GM18873 (cell line): ENCODE results near the gene C20orf173.
A peak's percentile ranks its signal among the peaks of the same experiment; 100 is the strongest.

Experiments used
- ATAC-seq: cut with Tn5 transposase; IDR thresholded peaks from one replicate; pipeline ENCODE4 v1.9.1; 2021; ENCODE audit warnings: mild to moderate bottlenecking, moderate library complexity, moderate number of reproducible peaks; ENCODE audit not compliant: unreplicated experiment, low FRiP score

C20orf173 gene

GRCh38 chr20:35508493-35509218 is 20.8 kb downstream of the C20orf173 start:
- no peak for ATAC-seq

GRCh38 chr20:35506872-35507638 is 22.4 kb downstream of the C20orf173 start:
- ATAC-seq: no peak

GRCh38 chr20:35506179-35506578 is 23.3 kb downstream of the C20orf173 start:
- no peak for ATAC-seq

- ATAC-seq: no peak
Observed at GRCh38 chr20:35504751-35505150, 24.7 kb downstream of the C20orf173 start.

GRCh38 chr20:35503841-35504561 is 25.5 kb downstream of the C20orf173 start:
- ATAC-seq: no peak

- no peak for ATAC-seq
Observed at GRCh38 chr20:35503281-35503680, 26.2 kb downstream of the C20orf173 start.

- no peak for ATAC-seq
Observed at GRCh38 chr20:35502352-35502751, 27.1 kb downstream of the C20orf173 start.

GRCh38 chr20:35499271-35499670 is 30.2 kb downstream of the C20orf173 start:
- ATAC-seq: no peak

GRCh38 chr20:35497780-35498189 is 31.7 kb downstream of the C20orf173 start:
- ATAC-seq: no peak

GRCh38 chr20:35497320-35497719 is 32.1 kb downstream of the C20orf173 start:
- no peak for ATAC-seq

- no peak for ATAC-seq
Observed at GRCh38 chr20:35496481-35496880, 33.0 kb downstream of the C20orf173 start.

GRCh38 chr20:35492352-35492751 is 37.1 kb downstream of the C20orf173 start:
- no peak for ATAC-seq

- no peak for ATAC-seq
Observed at GRCh38 chr20:35491823-35492222, 37.6 kb downstream of the C20orf173 start.

GRCh38 chr20:35490736-35491181 is 38.7 kb downstream of the C20orf173 start:
- peak; percentile 89 for ATAC-seq

GRCh38 chr20:35489717-35490116 is 39.7 kb downstream of the C20orf173 start:
- ATAC-seq: no peak

- no peak for ATAC-seq
Observed at GRCh38 chr20:35487479-35487878, 42.0 kb downstream of the C20orf173 start.

- no peak for ATAC-seq
Observed at GRCh38 chr20:35479798-35480197, 49.7 kb downstream of the C20orf173 start.

GRCh38 chr20:35478804-35479472 is 50.5 kb downstream of the C20orf173 start:
- ATAC-seq: no peak
